IMR-90 (cell line): ENCODE measurements around the gene EVA1A. TPM values are rescaled to one million over a fixed set of nuclear protein-coding genes. Genes with fewer than 3 reads are reported as not detected.

Experiments
- ATAC-seq: fragments of 200-7000 bp; cut with Tn5 transposase; 2 replicates; pipeline ENCODE4 v1.9.1; 2020; ENCODE audit warnings: low read depth, mild to moderate bottlenecking, moderate library complexity
- BruUV-seq: library from RNA; stranded (reverse); fragments of 400-500 nt; replicated peaks from 2 replicates; lab custom pipeline; 2021; lab: Mats Ljungman, UMichigan
- CTCF ChIA-PET: fragments of 300-600 bp; formaldehyde crosslinking; extraction: SDS; loops from one replicate; lab custom pipeline; 2021; ENCODE audit warnings: antibody characterized with exemption; lab: Yijun Ruan, JAX
- POLR2A ChIA-PET: fragments of 300-600 bp; sonication (Branson Sonifier 250); formaldehyde crosslinking; loops from one replicate; lab custom pipeline; 2022; ENCODE audit warnings: antibody characterized with exemption; ENCODE audit not compliant: unreplicated experiment; lab: Charles Lee
- DNase-seq: peaks from one replicate; pipeline ENCODE4 v3.0.0; 2013
- H2AFZ ChIP-seq: replicated peaks from 2 replicates; pipeline ENCODE3; 2013; ENCODE audit warnings: low read length, mild to moderate bottlenecking; ENCODE audit not compliant: poor library complexity
- H2AK5ac ChIP-seq: 2 replicates; pipeline ENCODE4 v1.6.1; 2013; ENCODE audit warnings: low read depth, low read length, inconsistent platforms
- H2AK9ac ChIP-seq: replicated peaks from 2 replicates; pipeline ENCODE3; 2013; ENCODE audit warnings: mild to moderate bottlenecking, low read depth, low read length, moderate library complexity; ENCODE audit not compliant: poor library complexity
- H2BK120ac ChIP-seq: 2 replicates; pipeline ENCODE4 v1.6.1; 2013; ENCODE audit warnings: low read depth, low read length, inconsistent platforms
- H2BK15ac ChIP-seq: 3 replicates; pipeline ENCODE4 v1.6.1; 2013; ENCODE audit warnings: low read depth, low read length, inconsistent platforms
- H2BK20ac ChIP-seq: 2 replicates; pipeline ENCODE4 v1.6.1; 2013; ENCODE audit warnings: low read depth, mild to moderate bottlenecking, inconsistent platforms, low read length, moderate library complexity
- H2BK5ac ChIP-seq: 2 replicates; pipeline ENCODE4 v1.6.1; 2013; ENCODE audit warnings: mild to moderate bottlenecking, low read depth, low read length, inconsistent platforms; ENCODE audit not compliant: poor library complexity, severe bottlenecking
- H3K14ac ChIP-seq: replicated peaks from 2 replicates; pipeline ENCODE4 v1.6.1; 2013; ENCODE audit warnings: low read depth, low read length, inconsistent platforms
- H3K18ac ChIP-seq: 2 replicates; pipeline ENCODE4 v1.6.1; 2013; ENCODE audit warnings: low read depth, low read length, control low read depth
- H3K23ac ChIP-seq: 2 replicates; pipeline ENCODE4 v1.6.1; 2013; ENCODE audit warnings: low read depth, low read length, inconsistent platforms
- H3K27ac ChIP-seq: 2 replicates; pipeline ENCODE4 v1.5.1; 2013; ENCODE audit warnings: mild to moderate bottlenecking, control low read depth, low read length; ENCODE audit not compliant: insufficient read depth
- H3K27me3 ChIP-seq: 2 replicates; pipeline ENCODE4 v1.6.1; 2013; ENCODE audit warnings: low read length; ENCODE audit not compliant: control insufficient read depth, insufficient read depth
- H3K36me3 ChIP-seq: 2 replicates; pipeline ENCODE4 v1.6.1; 2013; ENCODE audit warnings: low read length, mixed read lengths; ENCODE audit not compliant: control insufficient read depth, insufficient read depth
- H3K4ac ChIP-seq: 2 replicates; pipeline ENCODE4 v1.6.1; 2013; ENCODE audit warnings: low read depth, low read length, inconsistent platforms
- H3K4me1 ChIP-seq: 2 replicates; pipeline ENCODE4 v1.6.1; 2013; ENCODE audit warnings: low read length, mixed read lengths; ENCODE audit not compliant: control insufficient read depth, insufficient read depth
- H3K4me2 ChIP-seq: 2 replicates; pipeline ENCODE4 v1.6.1; 2013; ENCODE audit warnings: low read depth, mild to moderate bottlenecking, control low read depth, low read length, moderate library complexity
- H3K4me3 ChIP-seq: 2 replicates; pipeline ENCODE4 v1.5.1; 2013; ENCODE audit warnings: low read depth, mild to moderate bottlenecking, control low read depth, low read length, moderate library complexity; ENCODE audit not compliant: insufficient read depth
- H3K56ac ChIP-seq: 2 replicates; pipeline ENCODE4 v1.6.1; 2013; ENCODE audit warnings: low read length, inconsistent platforms; ENCODE audit not compliant: insufficient read depth; ENCODE audit errors: extremely low read depth
- H3K79me1 ChIP-seq, 2 experiments: 2 replicates each; pipeline ENCODE4 v1.6.1; 2013; ENCODE audit warnings: low read length in 2 of 2, inconsistent platforms in 1 of 2, low read depth in 1 of 2
- H3K9ac ChIP-seq: 2 replicates; pipeline ENCODE4 v1.6.1; 2013; ENCODE audit warnings: low read depth, low read length, control low read depth
- H3K9me1 ChIP-seq: 2 replicates; pipeline ENCODE4 v1.6.1; 2013; ENCODE audit warnings: low read length, inconsistent platforms; ENCODE audit not compliant: insufficient read depth
- H3K9me3 ChIP-seq: 2 replicates; pipeline ENCODE4 v1.6.1; 2013; ENCODE audit warnings: low read length; ENCODE audit not compliant: control insufficient read depth, insufficient read depth
- H4K20me1 ChIP-seq: 2 replicates; pipeline ENCODE4 v1.6.1; 2013; ENCODE audit warnings: low read length, inconsistent platforms; ENCODE audit not compliant: insufficient read depth
- H4K5ac ChIP-seq: 2 replicates; pipeline ENCODE4 v1.6.1; 2013; ENCODE audit warnings: mild to moderate bottlenecking, low read depth, low read length, control low read depth
- H4K8ac ChIP-seq, 2 experiments: 2 replicates each; pipeline ENCODE4 v1.6.1; 2013; ENCODE audit warnings: low read depth in 2 of 2, low read length in 2 of 2, control low read depth in 1 of 2, inconsistent platforms in 1 of 2
- H4K91ac ChIP-seq: 2 replicates; pipeline ENCODE4 v1.6.1; 2013; ENCODE audit warnings: low read depth, low read length, inconsistent platforms; ENCODE audit not compliant: insufficient read depth
- BHLHE40 ChIP-seq: fragments of 150-350 bp; IDR thresholded peaks from 2 replicates; pipeline ENCODE4 v1.6.1; 2016; ENCODE audit warnings: mild to moderate bottlenecking, low read depth, low read length
- CEBPB ChIP-seq: IDR thresholded peaks from 2 replicates; pipeline ENCODE4 v1.6.1; 2012; ENCODE audit warnings: low read depth, low read length, improper control_type of control experiment
- FOS ChIP-seq: fragments of 150-350 bp; IDR thresholded peaks from 2 replicates; pipeline ENCODE4 v1.6.1; 2016; ENCODE audit warnings: low read depth, low read length
- MAFK ChIP-seq: IDR thresholded peaks from 2 replicates; pipeline ENCODE4 v1.6.1; 2012; ENCODE audit warnings: low read depth, low read length, improper control_type of control experiment
- MAZ ChIP-seq: IDR thresholded peaks from 2 replicates; pipeline ENCODE4 v1.6.1; 2012; ENCODE audit warnings: low read depth, mild to moderate bottlenecking, low read length, improper control_type of control experiment, moderate library complexity, borderline replicate concordance
- NFE2L2 ChIP-seq: fragments of 150-350 bp; IDR thresholded peaks from 2 replicates; pipeline ENCODE4 v1.6.1; 2016; ENCODE audit warnings: low read depth, mild to moderate bottlenecking, low read length
- POLR2A ChIP-seq: IDR thresholded peaks from 2 replicates; pipeline ENCODE4 v1.6.1; 2012; ENCODE audit warnings: mild to moderate bottlenecking, low read depth, low read length
- RCOR1 ChIP-seq: IDR thresholded peaks from 2 replicates; pipeline ENCODE4 v1.6.1; 2012; ENCODE audit warnings: mild to moderate bottlenecking, low read length, improper control_type of control experiment; ENCODE audit not compliant: insufficient replicate concordance
- RFX5 ChIP-seq: IDR thresholded peaks from 2 replicates; pipeline ENCODE4 v1.8.0; 2012; ENCODE audit warnings: low read depth, mild to moderate bottlenecking, low read length, moderate library complexity
- SMC3 ChIP-seq: fragments of 150-350 bp; IDR thresholded peaks from 2 replicates; pipeline ENCODE4 v1.6.1; 2016; ENCODE audit warnings: low read depth, mild to moderate bottlenecking, antibody characterized with exemption, low read length, moderate library complexity
- WGBS, 2 experiments: methylation state at CpG; one replicate each; pipeline versions ENCODE4 v1.1.5 to v1.1.7; 2013; ENCODE audit warnings: missing lambda C conversion rate in 2 of 2; ENCODE audit not compliant: insufficient read length in 1 of 2; ENCODE audit errors: extremely low coverage in 2 of 2; 5-methylcytosine and 5-hydroxymethylcytosine counted together
- dilution Hi-C: fragments of 300-500 bp; cut with HindIII; formaldehyde crosslinking; loops from one replicate; pipeline ENCODE4 v1.14.3; 2018; ENCODE audit warnings: low sequenced_read_pairs; ENCODE audit not compliant: unreplicated experiment
- in situ Hi-C: fragments of 300-500 bp; cut with MboI; formaldehyde crosslinking; loops from 3 replicates; pipeline ENCODE4 v1.14.3; 2019; ENCODE audit warnings: low sequenced_read_pairs, inconsistent platforms, mixed read lengths
- intact Hi-C: fragments of 100-400 bp; cut with micrococcal nuclease; formaldehyde crosslinking; loops from 2 replicates; pipeline ENCODE4 v1.10.0; 2022
- polyA plus RNA-seq, 3 experiments: library from polyadenylated mRNA; depleted of rRNA; stranded (reverse); fragments of >200 nt; gene quantifications; 2 replicates each; pipeline ENCODE4 v1.2.3, GENCODE V29; 2012; ENCODE audit warnings: low replicate concordance in 1 of 3
- total RNA-seq: library from RNA; depleted of rRNA; stranded (reverse); fragments of >200 nt; gene quantifications from 2 replicates; pipeline ENCODE4 v1.2.3, GENCODE V29; 2012
- TF ChIP-seq, protein P1 (sequence below): fragments of 150-350 bp; IDR thresholded peaks from 2 replicates; pipeline ENCODE4 v1.6.1; 2016; ENCODE audit warnings: low read depth, mild to moderate bottlenecking, low read length, moderate library complexity, borderline replicate concordance
- TF ChIP-seq, protein P2 (sequence below): conservative IDR thresholded peaks from 2 replicates; pipeline ENCODE4 v1.5.1; 2012; ENCODE audit warnings: mild to moderate bottlenecking, low read depth, low read length, improper control_type of control experiment

EVA1A gene
- total and polyA plus RNA-seq, 2 of the 4 experiments (the other 2 are of a cell fraction): 54.5 to 93.7 TPM

DNA sequence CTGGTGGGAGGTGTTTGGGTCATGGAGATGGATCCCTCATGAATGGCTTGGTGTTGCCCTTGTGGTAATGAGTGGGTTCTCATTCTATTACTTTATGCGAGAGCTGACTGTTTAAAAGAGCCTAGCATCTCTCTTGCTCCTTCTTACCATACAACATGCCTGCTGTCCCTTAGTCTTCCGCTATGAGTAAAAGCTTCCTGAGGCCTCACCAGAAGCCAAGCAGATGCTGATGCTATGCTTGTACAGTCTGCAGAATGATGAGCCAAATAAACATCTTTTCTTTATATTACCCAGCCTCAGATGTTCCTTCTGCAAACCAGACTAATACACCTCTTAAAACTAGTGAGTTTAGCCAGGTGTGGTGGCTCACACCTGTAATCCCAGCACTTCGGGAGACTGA, 23.1 kb downstream of the EVA1A start:
- H2BK20ac ChIP-seq: no peak overlapping the region
- no peaks in the 10 kb centered on the region for H3K9me3 ChIP-seq
- DNase-seq (no peak), ATAC-seq (no peak)
- H2AK9ac ChIP-seq: no peak overlapping the region
- H2BK120ac ChIP-seq: no peak overlapping the region
- no peak overlapping the region for H2AK5ac ChIP-seq
- peaks cover 4% of the 10 kb centered on the region; the same call in 1 of the 2 replicates for H3K4me1 ChIP-seq
- peaks cover 19% of the 10 kb centered on the region for H3K9me1 ChIP-seq
- H3K9ac ChIP-seq: no peak overlapping the region
- WGBS, 2 experiments: no CpG with 5 or more reads among the region's 3 CpGs
- CTCF ChIA-PET: no interaction called here
- H2BK15ac ChIP-seq: no peak overlapping the region
- no peak overlapping the region for H3K27ac ChIP-seq
- in situ Hi-C loops (no loop called here), intact Hi-C loops (no loop called here), dilution Hi-C loops (no loop called here)
- H3K56ac ChIP-seq: no peak overlapping the region
- H3K14ac ChIP-seq: no peak overlapping the region
- no peak overlapping the region for H4K5ac ChIP-seq
- peaks cover 9% of the 10 kb centered on the region for H3K36me3 ChIP-seq
- no peak overlapping the region for H2AFZ ChIP-seq
- no peak overlapping the region for H2BK5ac ChIP-seq
- no peak overlapping the region for H3K4me2 ChIP-seq
- TF ChIP-seq RFX5: no peak
- TF ChIP-seq CEBPB: no peak
- no peak for TF ChIP-seq SMC3
- no peak for TF ChIP-seq FOS
- TF ChIP-seq MAFK: no peak
- TF ChIP-seq RCOR1: no peak
- TF ChIP-seq BHLHE40: no peak
- TF ChIP-seq, protein P1, sequence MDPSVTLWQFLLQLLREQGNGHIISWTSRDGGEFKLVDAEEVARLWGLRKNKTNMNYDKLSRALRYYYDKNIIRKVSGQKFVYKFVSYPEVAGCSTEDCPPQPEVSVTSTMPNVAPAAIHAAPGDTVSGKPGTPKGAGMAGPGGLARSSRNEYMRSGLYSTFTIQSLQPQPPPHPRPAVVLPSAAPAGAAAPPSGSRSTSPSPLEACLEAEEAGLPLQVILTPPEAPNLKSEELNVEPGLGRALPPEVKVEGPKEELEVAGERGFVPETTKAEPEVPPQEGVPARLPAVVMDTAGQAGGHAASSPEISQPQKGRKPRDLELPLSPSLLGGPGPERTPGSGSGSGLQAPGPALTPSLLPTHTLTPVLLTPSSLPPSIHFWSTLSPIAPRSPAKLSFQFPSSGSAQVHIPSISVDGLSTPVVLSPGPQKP: no peak
- TF ChIP-seq, protein P2, sequence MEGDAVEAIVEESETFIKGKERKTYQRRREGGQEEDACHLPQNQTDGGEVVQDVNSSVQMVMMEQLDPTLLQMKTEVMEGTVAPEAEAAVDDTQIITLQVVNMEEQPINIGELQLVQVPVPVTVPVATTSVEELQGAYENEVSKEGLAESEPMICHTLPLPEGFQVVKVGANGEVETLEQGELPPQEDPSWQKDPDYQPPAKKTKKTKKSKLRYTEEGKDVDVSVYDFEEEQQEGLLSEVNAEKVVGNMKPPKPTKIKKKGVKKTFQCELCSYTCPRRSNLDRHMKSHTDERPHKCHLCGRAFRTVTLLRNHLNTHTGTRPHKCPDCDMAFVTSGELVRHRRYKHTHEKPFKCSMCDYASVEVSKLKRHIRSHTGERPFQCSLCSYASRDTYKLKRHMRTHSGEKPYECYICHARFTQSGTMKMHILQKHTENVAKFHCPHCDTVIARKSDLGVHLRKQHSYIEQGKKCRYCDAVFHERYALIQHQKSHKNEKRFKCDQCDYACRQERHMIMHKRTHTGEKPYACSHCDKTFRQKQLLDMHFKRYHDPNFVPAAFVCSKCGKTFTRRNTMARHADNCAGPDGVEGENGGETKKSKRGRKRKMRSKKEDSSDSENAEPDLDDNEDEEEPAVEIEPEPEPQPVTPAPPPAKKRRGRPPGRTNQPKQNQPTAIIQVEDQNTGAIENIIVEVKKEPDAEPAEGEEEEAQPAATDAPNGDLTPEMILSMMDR: no peak
- TF ChIP-seq MAZ: no peak
- no peak for TF ChIP-seq POLR2A
- TF ChIP-seq NFE2L2: no peak
- no peaks in the 10 kb centered on the region for H3K27me3 ChIP-seq
- no peak overlapping the region for H4K91ac ChIP-seq
- POLR2A ChIA-PET: no interaction called here
- no peak overlapping the region for H3K4me3 ChIP-seq
- H3K79me1 ChIP-seq: peaks cover 38 to 65% of the 10 kb centered on the region in 2 experiments
- H3K23ac ChIP-seq: no peak overlapping the region
- no peak overlapping the region for H4K8ac ChIP-seq
- BruUV-seq: no TSS peak
- no peak overlapping the region for H3K18ac ChIP-seq
- H4K20me1 ChIP-seq: peaks cover 38% of the 10 kb centered on the region
- H3K4ac ChIP-seq: no peak overlapping the region
